ENCODE data around the gene UGP2.
"Not testable (repeated sequence)": the region's sequence is repeated elsewhere in the genome, so short reads cannot be mapped to it uniquely, and the experiment has no call there.

Gene UGP2

GRCh38 chr2:63888053-63888452, 46.4 kb downstream of the UGP2 start:
- Mint-ChIP-seq H3K36me3 (ENCODE audit: low read depth) (peaks cover 55% of the 10 kb centered on the region), H3K4me3 (no peak overlapping the region), H3K27me3 (no peaks in the 10 kb centered on the region), H3K27ac (no peak overlapping the region), H3K4me1 (ENCODE audit: low read depth) (peaks cover under 1% of the 10 kb centered on the region), H3K9me3 (no peaks in the 10 kb centered on the region)

- H3K27ac Mint-ChIP-seq, result peak overlapping the region; percentile 7
- no peaks in the 10 kb centered on the region for H3K27me3 Mint-ChIP-seq
- no peaks in the 10 kb centered on the region for H3K9me3 Mint-ChIP-seq
- peaks cover 54% of the 10 kb centered on the region for H3K36me3 Mint-ChIP-seq (ENCODE audit: low read depth)
- no peak overlapping the region for H3K4me3 Mint-ChIP-seq
- no peaks in the 10 kb centered on the region for H3K4me1 Mint-ChIP-seq (ENCODE audit: low read depth)
Observed at GRCh38 chr2:63888490-63889402, 47.0 kb downstream of the UGP2 start.

- Mint-ChIP-seq H3K4me1 (ENCODE audit: low read depth) (no peaks in the 10 kb centered on the region), H3K4me3 (no peak overlapping the region), H3K36me3 (ENCODE audit: low read depth) (peaks cover 49% of the 10 kb centered on the region), H3K27me3 (no peaks in the 10 kb centered on the region), H3K27ac (no peak overlapping the region), H3K9me3 (no peaks in the 10 kb centered on the region)
Observed at GRCh38 chr2:63890678-63891077, 49.0 kb downstream of the UGP2 start.

GRCh38 chr2:63891488-63892030, 49.9 kb downstream of the UGP2 start:
- H3K36me3 Mint-ChIP-seq (ENCODE audit: low read depth), result peaks cover 50% of the 10 kb centered on the region
- no peaks in the 10 kb centered on the region for H3K9me3 Mint-ChIP-seq
- no peaks in the 10 kb centered on the region for H3K27me3 Mint-ChIP-seq
- no peak overlapping the region for H3K27ac Mint-ChIP-seq
- H3K4me3 Mint-ChIP-seq, result no peak overlapping the region
- H3K4me1 Mint-ChIP-seq (ENCODE audit: low read depth), result no peaks in the 10 kb centered on the region

GRCh38 chr2:63893163-63893562, 51.5 kb downstream of the UGP2 start:
- H3K4me3 Mint-ChIP-seq, result no peak overlapping the region
- H3K9me3 Mint-ChIP-seq, result no peaks in the 10 kb centered on the region
- H3K4me1 Mint-ChIP-seq (ENCODE audit: low read depth), result no peaks in the 10 kb centered on the region
- peaks cover 45% of the 10 kb centered on the region for H3K36me3 Mint-ChIP-seq (ENCODE audit: low read depth)
- H3K27ac Mint-ChIP-seq, result no peak overlapping the region
- no peaks in the 10 kb centered on the region for H3K27me3 Mint-ChIP-seq

GRCh38 chr2:63894167-63894566, 52.5 kb downstream of the UGP2 start:
- H3K36me3 Mint-ChIP-seq (ENCODE audit: low read depth), result peaks cover 43% of the 10 kb centered on the region
- H3K4me1 Mint-ChIP-seq (ENCODE audit: low read depth), result no peaks in the 10 kb centered on the region
- no peaks in the 10 kb centered on the region for H3K27me3 Mint-ChIP-seq
- no peak overlapping the region for H3K27ac Mint-ChIP-seq
- H3K4me3 Mint-ChIP-seq, result no peak overlapping the region
- no peaks in the 10 kb centered on the region for H3K9me3 Mint-ChIP-seq

GRCh38 chr2:63898839-63899238, 57.1 kb downstream of the UGP2 start:
- H3K9me3 Mint-ChIP-seq, result peaks cover 7% of the 10 kb centered on the region
- H3K4me1 Mint-ChIP-seq (ENCODE audit: low read depth), result peaks cover 8% of the 10 kb centered on the region
- H3K27me3 Mint-ChIP-seq, result no peaks in the 10 kb centered on the region
- H3K36me3 Mint-ChIP-seq (ENCODE audit: low read depth), result peaks cover 35% of the 10 kb centered on the region
- no peak overlapping the region for H3K27ac Mint-ChIP-seq
- no peak overlapping the region for H3K4me3 Mint-ChIP-seq

- no peak overlapping the region for H3K27ac Mint-ChIP-seq
- no peaks in the 10 kb centered on the region for H3K27me3 Mint-ChIP-seq
- peaks cover 37% of the 10 kb centered on the region for H3K36me3 Mint-ChIP-seq (ENCODE audit: low read depth)
- H3K4me1 Mint-ChIP-seq (ENCODE audit: low read depth), result peaks cover 8% of the 10 kb centered on the region
- H3K9me3 Mint-ChIP-seq, result peaks cover 11% of the 10 kb centered on the region
- no peak overlapping the region for H3K4me3 Mint-ChIP-seq
Observed at GRCh38 chr2:63899639-63900038, 57.9 kb downstream of the UGP2 start.

GRCh38 chr2:63902149-63902548, 60.5 kb downstream of the UGP2 start:
- H3K4me3 Mint-ChIP-seq, result no peak overlapping the region
- H3K36me3 Mint-ChIP-seq (ENCODE audit: low read depth), result peaks cover 56% of the 10 kb centered on the region
- no peaks in the 10 kb centered on the region for H3K27me3 Mint-ChIP-seq
- no peak overlapping the region for H3K27ac Mint-ChIP-seq
- peaks cover 8% of the 10 kb centered on the region for H3K4me1 Mint-ChIP-seq (ENCODE audit: low read depth)
- H3K9me3 Mint-ChIP-seq, result peaks cover 20% of the 10 kb centered on the region

GRCh38 chr2:63903003-63903402, 61.3 kb downstream of the UGP2 start:
- no peaks in the 10 kb centered on the region for H3K27me3 Mint-ChIP-seq
- H3K4me1 Mint-ChIP-seq (ENCODE audit: low read depth), result peaks cover 8% of the 10 kb centered on the region
- no peak overlapping the region for H3K27ac Mint-ChIP-seq
- peaks cover 64% of the 10 kb centered on the region for H3K36me3 Mint-ChIP-seq (ENCODE audit: low read depth)
- H3K4me3 Mint-ChIP-seq, result no peak overlapping the region
- peaks cover 23% of the 10 kb centered on the region for H3K9me3 Mint-ChIP-seq

GRCh38 chr2:63914311-63914710, 72.6 kb downstream of the UGP2 start:
- Mint-ChIP-seq H3K4me1 (ENCODE audit: low read depth) (no peaks in the 10 kb centered on the region), H3K9me3 (no peaks in the 10 kb centered on the region), H3K27me3 (no peaks in the 10 kb centered on the region), H3K36me3 (ENCODE audit: low read depth) (peaks cover 58% of the 10 kb centered on the region), H3K27ac (no peak overlapping the region), H3K4me3 (no peak overlapping the region)

- no peak overlapping the region for H3K4me3 Mint-ChIP-seq
- H3K36me3 Mint-ChIP-seq (ENCODE audit: low read depth), result peaks cover 61% of the 10 kb centered on the region
- H3K27ac Mint-ChIP-seq, result no peak overlapping the region
- no peaks in the 10 kb centered on the region for H3K27me3 Mint-ChIP-seq
- no peaks in the 10 kb centered on the region for H3K4me1 Mint-ChIP-seq (ENCODE audit: low read depth)
- H3K9me3 Mint-ChIP-seq, result no peaks in the 10 kb centered on the region
Observed at GRCh38 chr2:63926815-63927214, 85.1 kb downstream of the UGP2 start.

- H3K4me3 Mint-ChIP-seq; H3K4me1 Mint-ChIP-seq (ENCODE audit: low read depth); H3K9me3 Mint-ChIP-seq; H3K27me3 Mint-ChIP-seq; H3K27ac Mint-ChIP-seq: not testable (repeated sequence)
- peaks cover 66% of the 10 kb centered on the region for H3K36me3 Mint-ChIP-seq (ENCODE audit: low read depth)
Observed at GRCh38 chr2:63932104-63932503, 90.4 kb downstream of the UGP2 start.
